ENCODE measurements around the gene PSORS1C2. TPM values are rescaled to one million over a fixed set of nuclear protein-coding genes. Genes with fewer than 3 reads are reported as not detected.
A peak's percentile ranks its signal among the peaks of the same experiment; 100 is the strongest.

PSORS1C2 gene
- total RNA-seq, 1 donor, result not detected

GRCh38 chr6:31143148-31143547 lies 4.3 kb upstream of the PSORS1C2 start:
- no peak for DNase-seq (ENCODE audit: low read depth in 2 of 3, low spot score in 2 of 3)

DNA sequence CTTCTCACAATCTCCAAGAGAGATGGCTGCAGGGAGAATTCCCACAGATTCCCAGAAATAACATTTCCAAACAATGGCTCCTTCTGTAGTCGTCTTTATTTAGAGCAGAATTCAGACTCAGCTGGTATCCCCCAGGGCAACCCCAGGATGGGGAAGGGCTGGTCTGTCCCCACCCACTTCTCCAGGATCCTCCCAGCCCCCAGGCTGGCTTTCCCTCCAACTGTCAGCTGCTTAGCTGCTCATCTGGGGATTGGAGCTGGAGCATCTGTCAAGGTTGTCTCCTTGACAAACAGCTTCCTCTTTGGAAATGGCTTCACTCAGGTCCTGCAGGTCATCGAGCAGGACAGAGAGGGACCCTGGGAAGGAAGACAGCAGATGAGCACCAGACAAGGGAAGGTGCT lies 3.5 kb upstream of the PSORS1C2 start:
- DNase-seq (ENCODE audit: low read depth in 2 of 3, low spot score in 2 of 3), result no peak

GRCh38 chr6:31140643-31141042 lies 1.8 kb upstream of the PSORS1C2 start:
- no peak for DNase-seq (ENCODE audit: low read depth in 2 of 3, low spot score in 2 of 3)

DNA sequence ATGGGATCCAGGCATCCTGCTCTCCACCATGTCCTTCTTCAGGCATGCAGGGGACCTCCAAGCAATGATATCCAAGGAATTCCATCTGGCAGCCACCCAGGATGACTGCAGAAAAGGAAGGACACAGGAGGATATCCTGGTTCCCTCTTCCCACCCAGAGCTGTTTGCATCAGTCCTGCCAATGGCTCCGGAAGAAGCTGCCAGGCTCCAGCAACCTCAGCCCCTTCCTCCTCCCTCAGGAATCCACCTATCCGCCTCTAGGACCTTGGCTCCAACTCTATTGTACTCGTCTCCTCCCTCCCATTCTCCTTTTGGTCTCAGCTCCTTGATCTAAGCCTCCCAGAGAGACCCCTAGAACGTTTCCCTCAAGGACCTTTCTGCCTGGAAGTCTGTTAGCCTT lies 733 bp upstream of the PSORS1C2 start:
- DNase-seq (ENCODE audit: low read depth in 2 of 3, low spot score in 2 of 3), result no peak

DNA sequence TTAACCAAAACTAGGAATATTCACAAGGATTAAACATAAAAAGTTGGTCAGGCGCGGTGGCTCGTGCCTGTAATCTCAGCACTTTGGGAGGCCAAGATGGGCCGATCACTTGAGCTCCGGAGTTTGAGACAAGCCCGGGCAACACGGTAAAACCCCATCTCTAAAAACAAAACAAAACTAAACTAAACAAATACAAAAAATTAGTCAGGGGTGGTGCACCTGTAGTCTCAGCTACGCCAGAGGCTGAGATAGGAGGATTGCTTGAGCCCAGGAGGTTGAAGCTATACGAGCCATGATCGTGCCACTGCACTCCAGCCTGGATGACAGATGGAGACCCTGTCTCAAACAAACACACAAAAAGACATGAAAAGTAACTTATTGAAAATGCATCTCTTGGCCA lies 3.2 kb downstream of the PSORS1C2 start:
- no peak for DNase-seq (ENCODE audit: low read depth in 2 of 3, low spot score in 2 of 3)

- DNase-seq (ENCODE audit: low read depth in 2 of 3, low spot score in 2 of 3), result no peak
These were observed 6.1 kb downstream of the PSORS1C2 start for GRCh38 chr6:31132806-31133205.

DNA sequence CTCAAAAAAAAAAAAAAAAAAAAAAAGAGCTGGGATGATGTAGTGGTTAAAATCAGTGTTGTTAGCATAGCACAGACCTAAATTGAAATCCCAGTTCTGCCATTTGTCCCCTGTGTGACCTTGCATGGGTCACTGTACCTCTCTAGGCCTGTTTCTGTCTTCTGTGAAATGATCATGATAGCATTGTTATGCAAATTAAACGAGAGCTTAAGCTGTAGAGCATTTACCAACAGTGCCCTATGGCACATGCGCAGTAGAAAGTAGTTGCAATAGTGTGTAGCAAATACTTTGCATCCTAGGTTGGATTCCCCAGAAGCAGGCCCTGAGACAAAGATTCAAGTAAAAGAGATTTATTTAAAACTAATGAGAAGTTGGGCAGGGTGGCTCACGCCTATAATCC lies 7.3 kb downstream of the PSORS1C2 start:
- DNase-seq (ENCODE audit: low read depth in 2 of 3, low spot score in 2 of 3), result no peak

DNA sequence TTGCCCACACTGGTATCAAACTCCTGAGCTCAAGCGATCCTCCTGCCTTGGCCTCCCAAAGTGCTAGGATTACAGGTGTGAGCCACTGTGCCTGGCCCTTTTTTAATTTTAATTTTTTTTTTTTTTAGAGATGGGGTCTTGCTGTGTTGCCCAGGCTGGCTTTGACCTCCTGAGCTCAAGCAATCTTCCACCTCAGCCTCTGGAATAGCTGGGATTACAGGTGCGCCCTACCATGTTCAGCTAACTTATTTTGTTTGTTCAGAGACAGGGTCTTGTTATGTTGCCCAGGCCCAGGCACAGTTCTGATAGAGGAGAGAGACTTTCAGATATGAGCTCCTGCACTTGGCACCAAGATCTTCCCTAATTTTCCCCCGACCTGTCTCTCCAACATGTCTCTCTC lies 8.1 kb downstream of the PSORS1C2 start:
- no peak for DNase-seq (ENCODE audit: low read depth in 2 of 3, low spot score in 2 of 3)

GRCh38 chr6:31129130-31129529 lies 9.7 kb downstream of the PSORS1C2 start:
- DNase-seq (ENCODE audit: low read depth in 2 of 3, low spot score in 2 of 3), result no peak

- peak; percentile 50 to 70 (median 62) for DNase-seq (ENCODE audit: low read depth in 2 of 3, low spot score in 2 of 3)
These were observed 10.7 kb downstream of the PSORS1C2 start for GRCh38 chr6:31128093-31128676.

GRCh38 chr6:31126396-31127175 lies 12.3 kb downstream of the PSORS1C2 start:
- DNase-seq (ENCODE audit: low read depth in 2 of 3, low spot score in 2 of 3), result no peak

GRCh38 chr6:31125586-31126363 lies 13.1 kb downstream of the PSORS1C2 start:
- DNase-seq (ENCODE audit: low read depth in 2 of 3, low spot score in 2 of 3), result peak in 1 of 3 donors; percentile 38

GRCh38 chr6:31125162-31125561 lies 13.7 kb downstream of the PSORS1C2 start:
- DNase-seq (ENCODE audit: low read depth in 2 of 3, low spot score in 2 of 3), result no peak

- DNase-seq (ENCODE audit: low read depth in 2 of 3, low spot score in 2 of 3), result no peak
These were observed 15.8 kb downstream of the PSORS1C2 start for GRCh38 chr6:31122791-31123706.

DNA sequence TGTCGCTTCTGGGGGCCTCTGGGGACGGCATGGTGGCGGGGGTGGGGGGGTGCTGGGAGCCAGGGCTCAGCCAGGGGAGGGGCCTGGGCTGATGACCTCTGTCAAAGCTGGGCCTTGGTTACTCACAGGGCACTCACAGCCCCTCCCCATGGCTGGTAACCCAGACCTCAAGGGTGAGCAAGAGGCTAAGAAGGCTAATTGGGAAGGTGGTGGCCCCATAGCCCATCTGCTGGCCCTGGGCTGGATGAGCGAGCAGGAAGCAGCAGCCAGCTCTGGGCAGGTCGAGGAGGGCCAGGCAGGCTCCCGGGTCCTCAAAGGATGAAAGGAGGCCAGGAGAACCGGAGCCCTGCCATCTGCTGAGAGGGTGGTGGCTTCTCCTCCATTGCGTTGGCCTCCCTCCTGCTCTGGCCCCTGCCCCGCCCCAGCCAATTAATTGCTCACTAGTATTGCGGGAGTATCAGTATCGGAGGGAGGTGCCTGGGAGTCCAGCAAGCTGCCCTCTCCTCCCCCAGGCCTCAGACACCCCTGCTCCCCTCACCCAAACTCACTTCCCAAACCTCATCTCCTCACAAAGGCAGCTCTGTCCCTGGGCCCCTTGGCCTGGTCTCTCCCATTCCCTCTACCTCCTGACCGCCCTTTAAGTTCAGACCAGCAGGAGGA lies 17.6 kb downstream of the PSORS1C2 start:
- no peak for DNase-seq (ENCODE audit: low read depth in 2 of 3, low spot score in 2 of 3)

DNA sequence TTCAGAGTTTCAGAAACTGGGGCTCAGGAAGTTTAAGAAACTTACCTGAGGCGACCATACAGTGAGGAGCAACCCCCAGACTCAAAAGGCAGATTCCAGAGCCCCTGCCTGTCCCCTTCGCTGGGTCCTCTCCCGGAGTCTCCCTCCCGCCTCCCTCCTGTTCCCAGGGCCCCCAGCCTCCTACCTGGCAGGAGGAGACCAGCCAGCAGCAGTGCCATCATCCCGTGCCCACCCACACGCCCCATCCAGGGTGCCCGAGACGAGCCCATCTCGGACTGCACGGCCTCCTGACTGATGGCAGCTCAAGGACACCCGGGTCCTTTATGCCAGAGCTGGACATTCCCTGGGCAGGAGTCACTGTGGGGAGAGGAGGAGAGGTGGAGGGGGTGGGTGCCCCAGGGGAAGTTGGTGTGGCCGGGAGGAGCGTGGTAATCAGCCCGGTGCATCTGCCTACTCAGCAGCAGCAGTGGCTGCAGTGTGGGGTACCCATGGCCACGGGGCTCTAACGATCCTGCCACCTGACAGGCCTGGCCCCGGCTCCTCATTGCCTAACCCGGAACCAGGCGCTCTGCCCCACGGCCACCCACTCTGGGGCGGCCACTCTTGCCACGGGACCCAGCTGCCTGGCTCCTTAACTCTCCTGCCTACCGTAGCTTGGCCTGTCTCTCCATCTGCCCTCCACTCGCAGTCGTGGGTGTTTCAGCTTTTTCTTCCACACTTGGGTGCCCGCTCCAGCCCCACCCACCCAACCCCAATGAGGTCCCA lies 18.5 kb downstream of the PSORS1C2 start, which contains the start of gene CDSN:
TSS of gene CDSN (minus strand) at position 296 of the 765 bp plus-strand sequence. CDS start at position 269, 27 bp downstream.
- peak in 1 of 3 donors; percentile 21 for DNase-seq (ENCODE audit: low read depth in 2 of 3, low spot score in 2 of 3)

DNA sequence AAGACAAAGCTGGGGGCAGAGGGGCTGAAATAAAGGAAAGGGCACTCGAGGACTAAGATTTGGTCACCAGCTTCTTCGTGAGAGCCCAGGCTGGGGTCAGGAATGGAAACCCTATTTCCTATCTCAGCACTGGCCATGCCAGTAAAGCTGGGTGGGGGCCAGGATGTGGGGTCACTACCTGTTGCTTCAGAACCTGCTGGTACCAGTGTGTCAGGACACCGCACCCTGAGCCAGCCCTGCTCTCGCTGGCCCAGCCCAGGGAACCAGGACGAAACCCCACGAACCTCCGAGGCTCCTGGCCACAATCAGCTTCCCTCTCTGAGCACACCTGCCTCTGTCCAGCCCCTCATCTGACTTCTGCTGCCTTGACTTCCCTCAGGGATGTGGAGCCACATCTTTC lies 20.7 kb downstream of the PSORS1C2 start:
- no peak for DNase-seq (ENCODE audit: low read depth in 2 of 3, low spot score in 2 of 3)

GRCh38 chr6:31116661-31117385 lies 22.0 kb downstream of the PSORS1C2 start:
- DNase-seq (ENCODE audit: low read depth in 2 of 3, low spot score in 2 of 3), result no peak

All from hematopoietic multipotent progenitor cell (in vitro differentiated cells).